ENCODE data around the gene HOXA7. TPM values are rescaled to one million over a fixed set of nuclear protein-coding genes. Genes with fewer than 3 reads are reported as not detected.

Gene HOXA7
- total and polyA plus RNA-seq, 4 donors = 1.0 to 2.2 (median 1.4) TPM

GRCh38 chr7:27184337-27185012, 28.0 kb upstream of the HOXA7 start:
- H3K9me3 ChIP-seq (ENCODE audit: control insufficient read depth in 4 of 4, insufficient read depth in 3 of 4, low read length in 3 of 4) = peaks cover 0 to 13% (median 0%) of the 10 kb centered on the region in 4 donors
- no peak for ATAC-seq (ENCODE audit: insufficient read depth, low FRiP score)
- H3K27me3 ChIP-seq (ENCODE audit: control insufficient read depth in 3 of 3, insufficient read depth in 3 of 3, low read length in 2 of 3) = peaks cover 0 to 97% (median 88%) of the 10 kb centered on the region in 3 donors
- H3K4me3 ChIP-seq = no peak overlapping the region
- no peak overlapping the region for H3K27ac ChIP-seq (ENCODE audit: low read depth in 1 of 2, low read length in 1 of 2)
- DNase-seq = peak; percentile 65 to 74 (median 65)
- TF ChIP-seq, protein P1, sequence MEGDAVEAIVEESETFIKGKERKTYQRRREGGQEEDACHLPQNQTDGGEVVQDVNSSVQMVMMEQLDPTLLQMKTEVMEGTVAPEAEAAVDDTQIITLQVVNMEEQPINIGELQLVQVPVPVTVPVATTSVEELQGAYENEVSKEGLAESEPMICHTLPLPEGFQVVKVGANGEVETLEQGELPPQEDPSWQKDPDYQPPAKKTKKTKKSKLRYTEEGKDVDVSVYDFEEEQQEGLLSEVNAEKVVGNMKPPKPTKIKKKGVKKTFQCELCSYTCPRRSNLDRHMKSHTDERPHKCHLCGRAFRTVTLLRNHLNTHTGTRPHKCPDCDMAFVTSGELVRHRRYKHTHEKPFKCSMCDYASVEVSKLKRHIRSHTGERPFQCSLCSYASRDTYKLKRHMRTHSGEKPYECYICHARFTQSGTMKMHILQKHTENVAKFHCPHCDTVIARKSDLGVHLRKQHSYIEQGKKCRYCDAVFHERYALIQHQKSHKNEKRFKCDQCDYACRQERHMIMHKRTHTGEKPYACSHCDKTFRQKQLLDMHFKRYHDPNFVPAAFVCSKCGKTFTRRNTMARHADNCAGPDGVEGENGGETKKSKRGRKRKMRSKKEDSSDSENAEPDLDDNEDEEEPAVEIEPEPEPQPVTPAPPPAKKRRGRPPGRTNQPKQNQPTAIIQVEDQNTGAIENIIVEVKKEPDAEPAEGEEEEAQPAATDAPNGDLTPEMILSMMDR (IDR thresholded peaks at IDR 0.05; ENCODE audit: control extremely low read depth, extremely low read depth) = no peak
- no peak overlapping the region for H3K9ac ChIP-seq (ENCODE audit: insufficient read depth in 1 of 2, low read length in 2 of 2)
- H3K36me3 ChIP-seq (ENCODE audit: control insufficient read depth in 4 of 4, insufficient read depth in 4 of 4, low read length in 4 of 4) = no peaks in the 10 kb centered on the region
- H3K4me1 ChIP-seq (ENCODE audit: control insufficient read depth in 5 of 5, insufficient read depth in 5 of 5, low read length in 5 of 5) = peaks cover 0 to 27% (median 20%) of the 10 kb centered on the region in 5 donors
- 2 to 3% methylated on average over 72 of the region's 72 CpGs for WGBS, 2 donors

DNA sequence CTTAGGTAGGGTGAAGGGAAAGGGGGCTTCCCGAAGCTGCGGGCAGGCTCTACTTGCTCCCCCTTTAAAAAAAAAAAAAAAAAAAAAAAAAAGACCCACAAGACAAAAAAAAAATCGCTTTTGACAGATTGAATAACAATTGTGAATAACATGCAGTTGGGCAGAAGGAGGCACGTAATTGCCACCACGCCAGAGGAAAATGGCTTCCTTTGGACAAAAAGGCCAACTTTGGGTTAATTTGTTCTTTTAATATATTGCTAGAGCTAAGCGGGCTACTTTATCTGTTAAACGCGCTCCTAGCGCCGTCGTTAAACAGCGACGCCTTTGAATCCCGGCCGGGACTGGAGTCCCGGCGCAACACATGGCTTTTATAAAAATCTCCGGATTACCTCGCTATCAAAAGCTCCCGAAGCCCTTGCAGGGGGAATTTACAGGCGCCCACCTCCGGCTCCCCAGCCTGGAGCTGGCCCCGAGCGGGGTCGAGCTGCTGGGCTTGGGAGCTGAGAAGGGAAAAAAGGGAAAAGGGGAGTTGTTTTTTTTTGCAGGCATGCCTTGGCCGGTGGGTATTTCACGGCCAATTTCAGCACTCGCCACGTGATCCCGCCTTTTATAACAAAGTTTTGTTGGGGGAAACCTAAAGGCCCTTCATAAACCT, 27.3 kb upstream of the HOXA7 start:
- H3K4me1 ChIP-seq (ENCODE audit: control insufficient read depth in 5 of 5, insufficient read depth in 5 of 5, low read length in 5 of 5) = peaks cover 0 to 25% (median 18%) of the 10 kb centered on the region in 5 donors

GRCh38 chr7:27182861-27183681, 26.6 kb upstream of the HOXA7 start:
- Histone ChIP-seq H3K9me3 (ENCODE audit: control insufficient read depth in 4 of 4, insufficient read depth in 3 of 4, low read length in 3 of 4) (peaks cover 0 to 11% (median 0%) of the 10 kb centered on the region in 4 donors), H3K4me1 (ENCODE audit: control insufficient read depth in 5 of 5, insufficient read depth in 5 of 5, low read length in 5 of 5) (peaks cover 0 to 19% (median 17%) of the 10 kb centered on the region in 5 donors), H3K9ac (ENCODE audit: insufficient read depth in 1 of 2, low read length in 2 of 2) (no peak overlapping the region), H3K27me3 (ENCODE audit: control insufficient read depth in 3 of 3, insufficient read depth in 3 of 3, low read length in 2 of 3) (peaks cover 0 to 97% (median 89%) of the 10 kb centered on the region in 3 donors), H3K36me3 (ENCODE audit: control insufficient read depth in 4 of 4, insufficient read depth in 4 of 4, low read length in 4 of 4) (no peaks in the 10 kb centered on the region), H3K4me3 (no peak overlapping the region), H3K27ac (ENCODE audit: low read depth in 1 of 2, low read length in 1 of 2) (no peak overlapping the region)
- TF ChIP-seq, protein P1 (IDR thresholded peaks at IDR 0.05; ENCODE audit: control extremely low read depth, extremely low read depth) = no peak
- DNase-seq = peak in 1 of 3 donors; percentile 36
- ATAC-seq (ENCODE audit: insufficient read depth, low FRiP score) = no peak
- WGBS, 2 donors = 12 to 15% methylated on average over 39 of the region's 39 CpGs

More for the DNA sequence above, 27.3 kb upstream of the HOXA7 start:
- Histone ChIP-seq H3K9me3 (ENCODE audit: control insufficient read depth in 4 of 4, insufficient read depth in 3 of 4, low read length in 3 of 4) (peaks cover 0 to 11% (median 0%) of the 10 kb centered on the region in 4 donors), H3K36me3 (ENCODE audit: control insufficient read depth in 4 of 4, insufficient read depth in 4 of 4, low read length in 4 of 4) (no peaks in the 10 kb centered on the region), H3K4me3 (no peak overlapping the region), H3K9ac (ENCODE audit: insufficient read depth in 1 of 2, low read length in 2 of 2) (no peak overlapping the region), H3K27ac (ENCODE audit: low read depth in 1 of 2, low read length in 1 of 2) (no peak overlapping the region), H3K27me3 (ENCODE audit: control insufficient read depth in 3 of 3, insufficient read depth in 3 of 3, low read length in 2 of 3) (peaks cover 0 to 97% (median 88%) of the 10 kb centered on the region in 3 donors)
- ATAC-seq (ENCODE audit: insufficient read depth, low FRiP score) (no peak), DNase-seq (peak in 1 of 3 donors; percentile 59)
- TF ChIP-seq, protein P1 (IDR thresholded peaks at IDR 0.05; ENCODE audit: control extremely low read depth, extremely low read depth) = no peak
- WGBS, 2 donors = 3 to 8% methylated on average over 30 of the region's 30 CpGs
